NCI-H2227 (cell line): ENCODE results near the gene SPRY1.

Experiments
- DNase-seq: peaks from one replicate; lab custom pipeline; 2025; ENCODE audit not compliant: unreplicated experiment; lab: John Stamatoyannopoulos, UW

SPRY1 gene

GRCh38 chr4:123396307-123397143 is at the start of gene SPRY1:
SPRY1 (plus strand) TSS chr4:123396795; CDS start chr4:123401592, 4,797 bp downstream.
- peak; percentile 88 for DNase-seq

- DNase-seq = no peak
These were observed 49.6 kb upstream of the SPRY1 start for GRCh38 chr4:123346951-123347350.

- no peak for DNase-seq
These were observed 47.6 kb upstream of the SPRY1 start for GRCh38 chr4:123348946-123349345.

- DNase-seq = no peak
These were observed 47.0 kb upstream of the SPRY1 start for GRCh38 chr4:123349421-123350190.

- DNase-seq = no peak
These were observed 46.4 kb upstream of the SPRY1 start for GRCh38 chr4:123350191-123350544.

GRCh38 chr4:123350726-123351125 is 45.9 kb upstream of the SPRY1 start:
- no peak for DNase-seq

GRCh38 chr4:123351713-123352112 is 44.9 kb upstream of the SPRY1 start:
- peak; percentile 45 for DNase-seq

GRCh38 chr4:123352240-123352945 is 44.2 kb upstream of the SPRY1 start:
- DNase-seq = peak; percentile 5

- no peak for DNase-seq
These were observed 43.6 kb upstream of the SPRY1 start for GRCh38 chr4:123352966-123353365.

GRCh38 chr4:123353656-123354055 is 42.9 kb upstream of the SPRY1 start:
- DNase-seq = no peak

- DNase-seq = no peak
These were observed 41.9 kb upstream of the SPRY1 start for GRCh38 chr4:123354701-123355100.

GRCh38 chr4:123356921-123357320 is 39.7 kb upstream of the SPRY1 start:
- DNase-seq = no peak

GRCh38 chr4:123359449-123360315 is 36.9 kb upstream of the SPRY1 start:
- no peak for DNase-seq

- DNase-seq = no peak
These were observed 35.3 kb upstream of the SPRY1 start for GRCh38 chr4:123361195-123361861.

GRCh38 chr4:123362103-123362502 is 34.5 kb upstream of the SPRY1 start:
- no peak for DNase-seq

- DNase-seq = no peak
These were observed 32.9 kb upstream of the SPRY1 start for GRCh38 chr4:123363729-123364128.

- DNase-seq = no peak
These were observed 31.7 kb upstream of the SPRY1 start for GRCh38 chr4:123364906-123365305.

- DNase-seq = no peak
These were observed 31.2 kb upstream of the SPRY1 start for GRCh38 chr4:123365412-123365811.

- no peak for DNase-seq
These were observed 30.3 kb upstream of the SPRY1 start for GRCh38 chr4:123366144-123366748.

- DNase-seq = no peak
These were observed 17.8 kb upstream of the SPRY1 start for GRCh38 chr4:123378794-123379193.
